CD4-positive, alpha-beta T cell treated with Interferon gamma for 1 hour (primary cell): ENCODE data around the gene PGAM1.
A peak's percentile ranks its signal among the peaks of the same experiment; 100 is the strongest.
"Not testable (repeated sequence)": the region's sequence is repeated elsewhere in the genome, so short reads cannot be mapped to it uniquely, and the experiment has no call there.

ENCODE experiments used
- DNase-seq: peaks from one replicate; pipeline ENCODE4 v3.0.0-alpha.2; 2020

PGAM1 gene

GRCh38 chr10:97408496-97408992, 17.4 kb upstream of the PGAM1 start:
- DNase-seq: no peak

DNA sequence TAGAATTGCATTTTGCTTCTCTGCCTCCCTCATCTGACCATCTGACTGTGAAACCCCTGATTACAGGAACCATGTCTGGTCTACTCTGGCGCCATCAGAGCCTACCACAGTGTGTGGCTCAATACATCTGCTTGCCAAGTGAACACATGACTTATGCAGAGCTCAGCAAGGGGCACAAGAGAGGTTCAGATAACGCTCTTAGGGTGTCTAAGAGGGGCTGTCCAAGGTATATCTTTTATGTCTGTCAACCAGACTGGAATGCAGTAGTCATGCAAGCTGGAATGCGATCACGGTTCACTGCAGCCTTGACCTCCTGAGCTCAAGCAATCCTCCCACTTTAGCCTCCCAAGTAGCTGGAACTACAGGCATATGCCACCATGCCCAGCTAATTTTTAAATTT, 14.6 kb upstream of the PGAM1 start:
- no peak for DNase-seq

- DNase-seq: no peak
Observed at GRCh38 chr10:97412891-97413304, 13.1 kb upstream of the PGAM1 start.

DNA sequence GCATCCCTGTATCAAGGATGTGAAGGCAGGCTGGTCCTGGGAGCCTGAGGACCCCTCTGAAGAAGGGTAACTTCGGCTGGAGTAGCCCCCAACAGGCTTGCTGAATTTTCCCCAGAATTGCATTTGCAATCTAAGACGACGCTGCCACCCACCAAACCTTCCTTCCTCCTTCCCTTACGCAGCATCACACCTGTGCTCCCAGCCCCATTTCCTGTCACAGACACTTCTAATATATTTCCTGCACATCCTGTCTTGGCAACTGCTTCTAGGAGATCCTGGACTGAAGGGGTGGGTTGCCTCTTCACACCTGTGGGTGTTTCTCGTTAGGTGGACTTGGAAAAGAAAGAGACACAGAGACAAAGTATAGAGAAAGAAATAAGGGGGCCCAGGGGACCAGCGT, 9.4 kb upstream of the PGAM1 start:
- DNase-seq: no peak

GRCh38 chr10:97423757-97424098, 2.3 kb upstream of the PGAM1 start:
- not testable (repeated sequence) for DNase-seq

DNA sequence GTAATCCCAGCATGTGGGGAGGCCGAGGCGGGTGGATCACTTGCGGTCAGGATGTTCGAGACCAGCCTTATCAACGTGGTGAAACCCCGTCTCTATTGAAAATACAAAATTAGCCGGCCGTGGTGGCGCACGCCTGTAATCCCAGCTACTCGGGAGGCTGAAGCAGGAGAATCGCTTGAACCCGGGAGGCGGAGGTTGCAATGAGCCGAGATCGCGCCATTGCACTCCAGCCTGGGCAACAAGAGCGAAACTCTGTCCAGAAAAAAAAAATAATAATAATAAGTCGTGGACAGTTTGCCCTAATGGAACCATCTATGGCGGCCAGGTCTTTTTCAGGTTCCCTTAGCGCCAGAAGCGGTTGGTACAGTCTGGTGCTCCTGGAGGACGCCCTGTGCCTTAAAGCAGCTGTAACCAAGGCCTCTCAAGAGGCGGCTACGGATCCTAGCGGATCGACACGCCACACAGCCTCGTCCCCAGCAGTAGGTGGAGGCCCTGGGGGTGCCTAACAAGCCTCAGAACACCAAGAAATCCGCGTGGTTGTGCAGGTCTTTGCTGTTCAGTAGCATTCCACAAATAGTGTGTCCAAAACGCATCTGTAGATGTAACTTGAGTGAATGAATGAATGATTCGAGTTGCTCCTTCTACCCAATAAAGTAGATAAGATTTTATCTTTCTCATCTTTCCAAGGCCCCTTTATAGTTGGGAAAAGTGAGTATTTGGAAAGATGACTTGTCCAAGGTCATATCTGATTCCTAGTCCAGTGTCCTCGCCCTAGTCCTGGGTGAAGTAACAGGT, 982 bp downstream of the PGAM1 start:
- no peak for DNase-seq

DNA sequence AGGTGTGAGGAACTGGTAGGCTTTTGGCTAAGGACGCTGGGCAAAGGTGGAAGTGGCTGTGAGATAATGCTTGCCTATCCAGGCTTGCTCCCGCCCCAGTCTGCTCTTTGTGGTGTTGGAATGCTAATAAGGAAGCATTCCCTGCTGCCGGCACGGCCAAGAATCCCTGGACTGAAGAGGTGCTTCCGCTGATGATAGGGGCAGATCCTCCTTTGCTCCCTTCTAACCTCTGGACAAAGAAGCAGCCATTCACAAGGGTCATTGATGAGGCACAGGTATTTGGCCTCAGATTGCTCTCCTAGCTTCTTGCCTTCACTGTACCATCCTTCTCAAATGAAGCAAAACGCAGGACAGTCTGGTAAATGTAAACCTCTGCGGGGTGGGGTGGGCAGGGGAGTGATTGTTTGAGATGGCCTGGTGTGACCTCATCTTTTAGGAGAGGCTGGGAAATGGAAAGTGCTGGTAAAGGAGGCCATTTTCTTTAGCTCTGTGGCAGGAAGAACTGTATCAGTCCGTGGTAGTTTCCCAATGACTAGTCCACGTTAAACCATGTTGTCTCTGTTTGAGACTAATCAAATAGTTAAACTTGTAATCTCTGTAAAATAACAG, 1.7 kb downstream of the PGAM1 start:
- no peak for DNase-seq

DNA sequence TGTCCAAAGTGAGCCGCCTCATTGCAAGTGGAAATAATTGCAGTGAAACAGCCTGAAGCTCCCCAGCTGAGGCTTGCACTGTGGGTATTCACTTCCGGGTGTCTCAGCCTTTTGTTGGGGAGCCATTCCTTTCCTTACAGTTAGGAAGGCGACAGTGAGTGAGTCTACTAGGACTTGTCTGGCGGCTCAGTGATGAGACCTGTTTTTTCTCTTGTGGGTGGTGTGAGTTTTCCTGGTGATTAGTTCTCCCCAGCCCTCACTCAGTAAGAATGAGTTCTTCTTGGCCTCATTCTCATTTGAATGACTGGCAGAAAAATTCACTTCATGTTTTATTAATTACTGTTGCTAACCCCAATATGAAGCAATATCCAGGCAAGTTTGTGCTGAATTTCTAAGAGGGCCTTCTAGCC, 2.6 kb downstream of the PGAM1 start:
- no peak for DNase-seq

DNA sequence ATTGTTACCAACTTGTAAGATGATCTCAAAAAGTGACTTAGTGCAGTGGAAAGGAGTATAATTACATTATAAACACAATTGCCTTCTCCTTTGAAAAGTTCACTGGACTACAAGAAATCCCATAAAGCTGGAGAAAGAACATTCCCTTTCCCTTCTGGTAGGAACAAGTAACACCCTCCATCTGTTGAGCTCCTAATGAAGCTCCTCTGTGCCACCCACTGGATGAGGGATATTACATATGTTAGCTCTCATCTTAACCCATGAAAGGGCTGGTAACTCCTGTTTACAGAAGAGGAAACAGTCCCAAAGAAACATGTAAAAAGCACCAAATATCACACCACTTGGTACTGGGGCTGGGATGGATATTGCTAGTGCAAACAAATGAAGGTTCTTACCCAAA, 8.1 kb downstream of the PGAM1 start:
- no peak for DNase-seq

GRCh38 chr10:97434557-97434956, 8.6 kb downstream of the PGAM1 start:
- no peak for DNase-seq

DNA sequence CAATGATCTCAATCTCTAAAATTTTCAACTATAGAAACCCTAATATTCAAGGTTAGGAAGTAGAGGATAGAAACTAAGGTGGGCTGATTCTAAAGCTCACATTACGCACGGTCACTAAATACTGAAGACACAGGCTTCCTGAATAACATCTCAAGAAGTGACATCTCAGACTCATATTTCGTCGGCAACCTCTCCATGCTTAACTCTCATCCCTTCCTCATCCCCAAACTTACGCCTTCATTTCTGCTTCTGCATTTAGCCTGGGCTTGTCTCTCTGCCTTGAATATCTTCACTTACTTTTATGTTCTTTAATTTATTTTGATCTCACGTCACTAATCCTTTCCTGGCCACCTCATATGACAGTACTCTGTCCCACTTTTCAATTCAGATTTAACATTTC, 9.2 kb downstream of the PGAM1 start:
- no peak for DNase-seq

DNA sequence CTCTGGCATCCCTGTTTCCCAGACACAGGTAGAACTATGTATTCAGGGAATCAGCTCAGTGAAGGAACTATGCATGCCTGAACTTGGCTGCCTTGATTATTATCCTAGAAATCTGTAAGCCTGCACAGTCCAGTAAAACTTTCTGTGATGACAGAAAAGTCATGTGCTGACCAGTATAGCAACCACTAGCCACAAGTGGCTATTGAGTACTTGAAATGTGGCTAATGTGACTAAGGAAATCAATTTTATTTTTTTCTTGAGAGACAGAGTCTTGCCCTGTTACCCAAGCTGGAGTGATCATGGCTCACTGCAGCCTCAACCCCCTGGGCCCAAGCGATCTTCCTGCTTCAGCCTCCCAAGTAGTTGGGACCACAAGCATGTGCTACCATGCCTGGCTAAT, 16.3 kb downstream of the PGAM1 start:
- no peak for DNase-seq

DNA sequence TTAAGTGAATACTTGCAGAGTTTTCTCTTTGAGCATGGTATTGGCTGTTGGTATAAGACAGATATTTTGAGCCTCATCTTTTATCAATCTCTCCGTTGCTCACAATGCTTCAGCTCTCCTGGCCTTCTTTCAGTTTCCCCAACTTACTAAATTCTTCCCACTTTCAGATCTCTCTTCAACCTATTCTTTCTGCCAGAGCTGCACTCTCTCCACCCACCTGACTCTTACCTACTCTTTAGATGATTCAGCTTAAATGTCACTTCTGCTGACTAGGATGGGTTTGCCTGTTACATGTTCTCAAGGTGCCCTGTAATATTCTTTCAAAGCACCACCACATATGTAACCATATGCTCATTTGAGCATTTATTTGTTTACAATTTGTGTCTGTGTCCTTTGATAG, 18.2 kb downstream of the PGAM1 start:
- DNase-seq: no peak

- DNase-seq: no peak
Observed at GRCh38 chr10:97445357-97445721, 19.3 kb downstream of the PGAM1 start.

GRCh38 chr10:97445722-97446639, 20.0 kb downstream of the PGAM1 start, which contains the start of the genes EXOSC1 and ZDHHC16:
Gene EXOSC1 (minus strand): TSS chr10:97446006. CDS start chr10:97445985, 21 bp downstream.
Gene ZDHHC16 (plus strand): TSS chr10:97446175. CDS start chr10:97451676, 5,501 bp downstream.
- DNase-seq: peak; percentile 88

DNA sequence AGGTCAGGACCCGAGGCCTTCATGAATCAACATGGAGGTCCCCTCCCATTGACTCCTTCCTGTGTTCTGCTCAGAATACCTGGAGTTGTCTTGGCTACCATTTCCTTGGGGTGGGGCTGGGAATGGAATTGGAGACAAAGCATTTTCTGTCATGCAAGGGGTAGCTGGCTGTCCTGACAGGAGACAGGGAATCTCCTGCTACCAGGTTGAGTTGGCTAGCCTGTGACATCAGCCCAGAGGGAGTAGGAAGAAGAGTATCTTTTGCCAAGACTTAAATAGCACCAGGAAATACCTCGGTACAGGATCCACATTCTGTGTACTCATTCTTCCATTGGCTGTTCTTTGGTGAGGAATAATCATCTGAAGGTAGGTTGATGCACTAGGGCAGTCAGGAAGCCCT, 24.8 kb downstream of the PGAM1 start:
- no peak for DNase-seq

GRCh38 chr10:97451605-97452004, 25.6 kb downstream of the PGAM1 start:
- DNase-seq: no peak

GRCh38 chr10:97452352-97452751, 26.4 kb downstream of the PGAM1 start:
- no peak for DNase-seq

DNA sequence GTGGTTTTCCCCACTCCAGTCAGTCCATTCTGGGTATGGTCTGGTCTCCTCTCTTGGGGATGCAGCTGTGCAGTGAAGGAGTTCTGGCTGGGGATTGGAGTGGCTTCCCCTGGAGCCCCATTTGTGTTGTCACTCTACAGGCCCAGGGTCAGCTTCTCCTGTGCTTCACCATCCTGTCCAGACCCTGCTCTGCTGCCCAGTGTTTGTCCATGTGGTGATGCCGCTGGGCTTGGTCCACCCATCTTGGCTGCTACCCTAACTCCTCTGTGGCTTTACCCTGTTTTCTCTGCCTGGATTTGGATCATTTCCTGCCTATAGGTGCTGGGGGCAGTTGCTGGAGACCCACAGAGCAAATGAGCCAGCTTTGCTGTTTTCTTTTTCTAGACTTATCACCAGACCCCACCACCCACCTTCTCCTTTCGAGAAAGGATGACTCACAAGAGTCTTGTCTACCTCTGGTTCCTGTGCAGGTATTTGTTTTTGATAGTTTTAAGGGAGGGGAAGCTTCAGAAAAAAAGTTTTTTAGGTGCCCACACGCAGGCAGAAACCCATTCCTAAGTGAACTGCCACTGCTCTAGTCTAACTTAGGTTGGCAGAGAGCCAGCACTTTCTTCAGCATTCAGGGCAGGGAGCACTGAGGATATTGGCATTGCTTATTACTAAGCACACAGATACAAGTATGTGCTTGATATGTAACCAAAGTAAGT, 28.5 kb downstream of the PGAM1 start:
- no peak for DNase-seq

DNA sequence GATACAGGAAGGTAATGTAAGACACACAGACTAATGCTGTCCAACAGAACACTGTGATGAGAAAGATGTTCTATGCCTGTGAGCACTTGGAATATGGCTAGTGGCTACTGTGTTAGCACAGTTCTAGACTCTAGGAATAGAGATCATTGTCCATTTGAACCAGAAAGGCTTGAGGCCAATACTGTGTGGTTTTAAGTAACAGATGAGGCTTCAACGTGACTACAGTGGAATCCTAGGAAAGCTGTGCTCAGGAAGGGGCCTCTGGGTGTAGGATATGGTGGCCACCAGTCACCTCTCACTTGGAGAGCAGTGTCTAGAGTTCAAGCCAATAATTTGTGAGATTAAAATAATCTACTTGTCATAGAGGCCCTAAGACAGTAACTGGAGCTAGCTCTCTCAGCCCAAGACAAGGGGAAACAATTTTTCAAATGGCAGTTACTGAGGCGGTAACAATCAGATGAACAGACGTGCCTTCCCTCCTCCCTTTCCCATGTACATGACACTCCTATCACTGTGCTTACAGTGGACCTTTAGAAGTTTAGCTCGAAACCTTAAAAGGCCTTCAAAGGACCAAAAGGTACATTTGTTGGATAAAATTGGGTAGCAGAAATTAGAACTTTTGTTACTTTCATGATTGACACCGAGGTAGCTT, 30.2 kb downstream of the PGAM1 start:
- no peak for DNase-seq

- DNase-seq: no peak
Observed at GRCh38 chr10:97456686-97457065, 30.7 kb downstream of the PGAM1 start.

GRCh38 chr10:97459111-97459510, 33.1 kb downstream of the PGAM1 start:
- DNase-seq: no peak
